ENCODE measurements around the gene TAF11L12.

Gene TAF11L12

GRCh38 chr5:17655921-17656320, 45.7 kb downstream of the TAF11L12 start:
- Mint-ChIP-seq H3K36me3 (no peaks in the 10 kb centered on the region), H3K27ac (no peak overlapping the region), H3K27me3 (no peaks in the 10 kb centered on the region), H3K4me3 (no peak overlapping the region), H3K4me1 (no peaks in the 10 kb centered on the region), H3K9me3 (peaks cover 2% of the 10 kb centered on the region)
- ATAC-seq = no peak
